Measurements from ENCODE around the gene DBNDD1. TPM values are rescaled to one million over a fixed set of nuclear protein-coding genes. Genes with fewer than 3 reads are reported as not detected.
A peak's percentile ranks its signal among the peaks of the same experiment; 100 is the strongest.

The DBNDD1 gene
- total RNA-seq, 1 experiment from 2014 or later, result 32.4 TPM

GRCh38 chr16:89994389-89994720, 24.9 kb downstream of the DBNDD1 start:
- Histone ChIP-seq H3K36me3 (ENCODE audit: low read depth) (peaks cover 41% of the 10 kb centered on the region), H4K20me1 (ENCODE audit: insufficient read depth) (no peaks in the 10 kb centered on the region), H3K9me3 (ENCODE audit: insufficient read depth, low read depth) (peaks cover 26% of the 10 kb centered on the region), H2AFZ (no peak overlapping the region), H3K9me2 (ENCODE audit: insufficient read depth) (no peaks in the 10 kb centered on the region), H3K4me3 (no peak overlapping the region), H3F3A (ENCODE audit: insufficient read depth, low read depth) (peaks cover 62% of the 10 kb centered on the region), H3K27me3 (ENCODE audit: insufficient read depth, low read depth) (no peaks in the 10 kb centered on the region), H3K79me2 (ENCODE audit: low read depth) (no peaks in the 10 kb centered on the region), H3K4me1 (replicated peaks; ENCODE audit: insufficient read depth) (no peaks in the 10 kb centered on the region), H3K27ac (peak overlapping the region; percentile 100), H3K4me2 (no peak overlapping the region)
- intact Hi-C loops (cut with micrococcal nuclease; ENCODE audit: unreplicated experiment), result no loop called here
- BruUV-seq (replicated peaks), result no TSS peak
- CTCF ChIA-PET, result no interaction called here
- POLR2A ChIA-PET (ENCODE audit: unreplicated experiment), result no interaction called here
- TF ChIP-seq CTCF (conservative IDR thresholded peaks at IDR 0.05), result no peak
- no peak for TF ChIP-seq EZH2 (IDR thresholded peaks at IDR 0.05; ENCODE audit: low read depth)
- DNase-seq, result no peak

- Histone ChIP-seq H3F3A (ENCODE audit: insufficient read depth, low read depth) (peaks cover 62% of the 10 kb centered on the region), H3K4me2 (no peak overlapping the region), H3K36me3 (ENCODE audit: low read depth) (peaks cover 41% of the 10 kb centered on the region), H3K79me2 (ENCODE audit: low read depth) (no peaks in the 10 kb centered on the region), H3K9me2 (ENCODE audit: insufficient read depth) (no peaks in the 10 kb centered on the region), H3K27me3 (ENCODE audit: insufficient read depth, low read depth) (no peaks in the 10 kb centered on the region), H3K27ac (peak overlapping the region; percentile 100), H3K4me3 (no peak overlapping the region), H3K4me1 (replicated peaks; ENCODE audit: insufficient read depth) (no peaks in the 10 kb centered on the region), H3K9me3 (ENCODE audit: insufficient read depth, low read depth) (peaks cover 26% of the 10 kb centered on the region), H2AFZ (no peak overlapping the region), H4K20me1 (ENCODE audit: insufficient read depth) (no peaks in the 10 kb centered on the region)
- TF ChIP-seq CTCF (conservative IDR thresholded peaks at IDR 0.05) (no peak), EZH2 (IDR thresholded peaks at IDR 0.05; ENCODE audit: low read depth) (no peak)
- BruUV-seq (replicated peaks), result no TSS peak
- ChIA-PET POLR2A (ENCODE audit: unreplicated experiment) (no interaction called here), CTCF (no interaction called here)
- intact Hi-C loops (cut with micrococcal nuclease; ENCODE audit: unreplicated experiment), result no loop called here
- DNase-seq, result no peak
Measured at GRCh38 chr16:89993971-89994370, 25.3 kb downstream of the DBNDD1 start.

- Histone ChIP-seq H3K4me1 (replicated peaks; ENCODE audit: insufficient read depth) (no peaks in the 10 kb centered on the region), H3K9me3 (ENCODE audit: insufficient read depth, low read depth) (peaks cover 26% of the 10 kb centered on the region), H3K27me3 (ENCODE audit: insufficient read depth, low read depth) (no peaks in the 10 kb centered on the region), H3K9me2 (ENCODE audit: insufficient read depth) (no peaks in the 10 kb centered on the region), H3K36me3 (ENCODE audit: low read depth) (peaks cover 46% of the 10 kb centered on the region), H3K4me3 (no peak overlapping the region), H2AFZ (no peak overlapping the region), H3K4me2 (no peak overlapping the region), H4K20me1 (ENCODE audit: insufficient read depth) (no peaks in the 10 kb centered on the region), H3F3A (ENCODE audit: insufficient read depth, low read depth) (peaks cover 62% of the 10 kb centered on the region), H3K79me2 (ENCODE audit: low read depth) (no peaks in the 10 kb centered on the region), H3K27ac (peak overlapping the region; percentile 100)
- POLR2A ChIA-PET (ENCODE audit: unreplicated experiment), result no interaction called here
- intact Hi-C loops (cut with micrococcal nuclease; ENCODE audit: unreplicated experiment), result no loop called here
- no peak for DNase-seq
- CTCF ChIA-PET, result no interaction called here
- no TSS peak for BruUV-seq (replicated peaks)
- no peak for TF ChIP-seq CTCF (conservative IDR thresholded peaks at IDR 0.05)
- TF ChIP-seq EZH2 (IDR thresholded peaks at IDR 0.05; ENCODE audit: low read depth), result no peak
Measured at GRCh38 chr16:89993377-89993776, 25.9 kb downstream of the DBNDD1 start.
